Measurements from ENCODE around the gene ZNF319. TPM values are rescaled to one million over a fixed set of nuclear protein-coding genes. Genes with fewer than 3 reads are reported as not detected.

ZNF319 gene
- total RNA-seq, 1 donor from 2014 or later: 7.9 TPM

DNA sequence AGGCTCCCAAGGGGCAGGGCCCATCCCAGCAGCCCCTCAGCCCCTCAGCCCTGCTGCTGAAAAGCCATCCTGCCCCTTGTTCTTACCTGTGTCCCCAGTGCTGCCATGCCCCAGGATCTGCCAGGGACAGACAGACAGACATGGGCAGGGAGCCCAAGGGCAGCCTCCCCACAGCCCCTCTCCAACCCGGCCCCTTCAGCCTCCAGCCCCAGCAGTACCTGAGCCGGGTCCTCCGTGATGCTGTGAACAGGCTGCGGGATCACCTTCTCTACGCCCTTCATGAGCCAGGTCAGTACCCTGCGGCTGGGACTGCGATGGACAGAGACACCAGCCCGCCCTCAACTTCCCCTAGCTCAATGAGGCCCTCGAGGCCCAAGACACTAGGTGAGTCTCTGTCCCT is 37.7 kb downstream of the ZNF319 start:
- H3K9me3 ChIP-seq: no peaks in the 10 kb centered on the region

GRCh38 chr16:57962046-57962445 is 38.4 kb downstream of the ZNF319 start:
- Histone ChIP-seq H3K27me3 (no peaks in the 10 kb centered on the region), H3K36me3 (no peaks in the 10 kb centered on the region), H3K9me3 (no peaks in the 10 kb centered on the region), H3K27ac (no peak overlapping the region), H3K4me3 (no peak overlapping the region), H3K4me1 (no peaks in the 10 kb centered on the region)
- DNase-seq (ENCODE audit: extremely low spot score in 2 of 2): no peak
- TF ChIP-seq CTCF (IDR thresholded peaks at IDR 0.05): no peak
- no peak for TF ChIP-seq POLR2A (IDR thresholded peaks at IDR 0.05)
- TF ChIP-seq POLR2AphosphoS5 (IDR thresholded peaks at IDR 0.05; ENCODE audit: insufficient read depth in 1 of 2, low read depth in 1 of 2): no peak
- intact Hi-C loops (cut with DNase I): no loop called here

More for the DNA sequence above, 37.7 kb downstream of the ZNF319 start:
- no peak for TF ChIP-seq POLR2AphosphoS5 (IDR thresholded peaks at IDR 0.05; ENCODE audit: insufficient read depth in 1 of 2, low read depth in 1 of 2)
- TF ChIP-seq CTCF (IDR thresholded peaks at IDR 0.05): no peak
- no peak for TF ChIP-seq POLR2A (IDR thresholded peaks at IDR 0.05)
- Histone ChIP-seq H3K4me1 (no peaks in the 10 kb centered on the region), H3K27me3 (no peaks in the 10 kb centered on the region), H3K4me3 (no peak overlapping the region), H3K27ac (no peak overlapping the region), H3K36me3 (no peaks in the 10 kb centered on the region)
- no peak for DNase-seq (ENCODE audit: extremely low spot score in 2 of 2)
- intact Hi-C loops (cut with DNase I): no loop called here

DNA sequence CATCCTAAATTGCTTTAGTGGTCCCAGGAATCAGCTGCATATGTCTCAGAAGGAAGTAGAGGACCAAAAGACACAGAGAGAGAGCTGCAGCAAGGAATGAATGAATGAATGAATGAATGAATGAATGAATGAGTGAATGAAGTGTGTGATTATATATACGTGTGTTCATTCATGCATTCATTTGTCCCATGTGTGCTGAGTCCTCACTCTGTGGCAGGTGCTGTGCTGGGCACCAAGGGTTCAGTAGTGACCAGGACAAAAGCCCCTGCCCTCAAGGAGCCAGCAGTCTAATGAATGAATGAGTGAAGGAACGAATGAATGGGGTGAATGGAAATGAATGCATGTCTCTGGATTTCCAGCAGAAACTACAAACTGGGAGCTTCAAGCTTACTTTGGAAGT is 38.9 kb downstream of the ZNF319 start:
- no peak for TF ChIP-seq POLR2AphosphoS5 (IDR thresholded peaks at IDR 0.05; ENCODE audit: insufficient read depth in 1 of 2, low read depth in 1 of 2)
- TF ChIP-seq CTCF (IDR thresholded peaks at IDR 0.05): no peak
- no peak for TF ChIP-seq POLR2A (IDR thresholded peaks at IDR 0.05)
- Histone ChIP-seq H3K4me1 (no peaks in the 10 kb centered on the region), H3K9me3 (no peaks in the 10 kb centered on the region), H3K4me3 (no peak overlapping the region), H3K27me3 (no peaks in the 10 kb centered on the region), H3K36me3 (no peaks in the 10 kb centered on the region), H3K27ac (no peak overlapping the region)
- intact Hi-C loops (cut with DNase I): no loop called here
- DNase-seq (ENCODE audit: extremely low spot score in 2 of 2): no peak

- TF ChIP-seq POLR2AphosphoS5 (IDR thresholded peaks at IDR 0.05; ENCODE audit: insufficient read depth in 1 of 2, low read depth in 1 of 2): no peak
- TF ChIP-seq POLR2A (IDR thresholded peaks at IDR 0.05): no peak
- TF ChIP-seq CTCF (IDR thresholded peaks at IDR 0.05): no peak
- Histone ChIP-seq H3K4me3 (no peak overlapping the region), H3K27ac (no peak overlapping the region), H3K27me3 (no peaks in the 10 kb centered on the region), H3K4me1 (no peaks in the 10 kb centered on the region), H3K9me3 (no peaks in the 10 kb centered on the region), H3K36me3 (no peaks in the 10 kb centered on the region)
- no peak for DNase-seq (ENCODE audit: extremely low spot score in 2 of 2)
- intact Hi-C loops (cut with DNase I): no loop called here
Observed at GRCh38 chr16:57960826-57961472, 39.5 kb downstream of the ZNF319 start.

DNA sequence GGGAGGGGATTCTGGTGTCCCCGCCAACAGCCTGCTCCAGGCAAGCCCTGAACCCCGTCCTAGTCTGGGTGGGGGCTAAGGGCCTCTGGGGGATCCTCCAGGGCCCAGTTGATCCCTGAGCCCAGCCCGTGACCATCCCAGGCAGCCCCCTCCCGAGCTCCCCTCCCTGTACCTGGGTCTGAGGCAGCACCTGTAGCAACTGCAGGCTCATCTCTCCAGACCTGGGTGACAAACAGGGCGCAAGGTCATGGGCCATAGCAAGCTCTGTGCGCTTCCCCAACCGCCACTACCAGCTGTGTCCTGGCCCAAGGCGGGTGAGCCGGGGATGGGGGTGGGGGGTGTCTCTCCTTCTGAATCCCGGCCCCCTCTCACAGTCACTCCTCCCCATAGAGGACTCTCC is 40.2 kb downstream of the ZNF319 start:
- Histone ChIP-seq H3K27me3 (no peaks in the 10 kb centered on the region), H3K27ac (no peak overlapping the region), H3K4me1 (no peaks in the 10 kb centered on the region), H3K36me3 (no peaks in the 10 kb centered on the region), H3K9me3 (no peaks in the 10 kb centered on the region), H3K4me3 (no peak overlapping the region)
- intact Hi-C loops (cut with DNase I): no loop called here
- TF ChIP-seq CTCF (IDR thresholded peaks at IDR 0.05): no peak
- TF ChIP-seq POLR2AphosphoS5 (IDR thresholded peaks at IDR 0.05; ENCODE audit: insufficient read depth in 1 of 2, low read depth in 1 of 2): no peak
- TF ChIP-seq POLR2A (IDR thresholded peaks at IDR 0.05): no peak
- no peak for DNase-seq (ENCODE audit: extremely low spot score in 2 of 2)

Data from vagina (tissue), 2 donors.